Measurements from ENCODE around the gene GLTP. TPM values are rescaled to one million over a fixed set of nuclear protein-coding genes. Genes with fewer than 3 reads are reported as not detected.
"Not testable (repeated sequence)": the region's sequence is repeated elsewhere in the genome, so short reads cannot be mapped to it uniquely, and the experiment has no call there.

GLTP gene
- total and polyA plus RNA-seq, 2 experiments from 2014 or later: 28.4 to 33.4 TPM

GRCh38 chr12:109868182-109869051, 11.9 kb downstream of the GLTP start:
- no peaks in the 10 kb centered on the region for H3K9me3 ChIP-seq (ENCODE audit: low read depth)
- H2AFZ ChIP-seq: no peak overlapping the region
- H3K36me3 ChIP-seq (replicated peaks; ENCODE audit: insufficient read depth, low read depth): no peaks in the 10 kb centered on the region
- peaks cover 29% of the 10 kb centered on the region for H3K4me1 ChIP-seq (ENCODE audit: insufficient read depth)
- TF ChIP-seq EZH2phosphoT487 (IDR thresholded peaks at IDR 0.05; ENCODE audit: low read depth, severe bottlenecking, unreplicated experiment) (no peak), EZH2 (IDR thresholded peaks at IDR 0.05; ENCODE audit: borderline replicate concordance) (no peak), CTCF (IDR thresholded peaks at IDR 0.05; ENCODE audit: poor library complexity) (no peak)
- H3K9me2 ChIP-seq (replicated peaks; ENCODE audit: insufficient read depth): no peaks in the 10 kb centered on the region
- peaks cover 33% of the 10 kb centered on the region for H3K79me2 ChIP-seq
- 78% methylated on average over 9 of the region's 9 CpGs for WGBS (ENCODE audit: low lambda C conversion rate, missing lambda C conversion rate)
- H3K27ac ChIP-seq: no peak overlapping the region
- no peak overlapping the region for H3K4me3 ChIP-seq
- no peak for DNase-seq (ENCODE audit: low spot score)
- H3K4me2 ChIP-seq: no peak overlapping the region
- no peaks in the 10 kb centered on the region for H3K27me3 ChIP-seq
- H4K20me1 ChIP-seq (ENCODE audit: insufficient read depth, poor library complexity, severe bottlenecking): no peaks in the 10 kb centered on the region

- H3K4me3 ChIP-seq: no peak overlapping the region
- H3K4me2 ChIP-seq: peak overlapping the region; percentile 31
- no peak for TF ChIP-seq EZH2phosphoT487 (IDR thresholded peaks at IDR 0.05; ENCODE audit: low read depth, severe bottlenecking, unreplicated experiment)
- no peak for TF ChIP-seq EZH2 (IDR thresholded peaks at IDR 0.05; ENCODE audit: borderline replicate concordance)
- no peak for TF ChIP-seq CTCF (IDR thresholded peaks at IDR 0.05; ENCODE audit: poor library complexity)
- WGBS (ENCODE audit: low lambda C conversion rate, missing lambda C conversion rate): 51% methylated on average over 3 of the region's 3 CpGs
- peaks cover 27% of the 10 kb centered on the region for H3K4me1 ChIP-seq (ENCODE audit: insufficient read depth)
- peak overlapping the region; percentile 51 for H3K27ac ChIP-seq
- no peaks in the 10 kb centered on the region for H3K27me3 ChIP-seq
- no peaks in the 10 kb centered on the region for H4K20me1 ChIP-seq (ENCODE audit: insufficient read depth, poor library complexity, severe bottlenecking)
- no peaks in the 10 kb centered on the region for H3K36me3 ChIP-seq (replicated peaks; ENCODE audit: insufficient read depth, low read depth)
- H3K9me2 ChIP-seq (replicated peaks; ENCODE audit: insufficient read depth): no peaks in the 10 kb centered on the region
- no peak for DNase-seq (ENCODE audit: low spot score)
- H3K9me3 ChIP-seq (ENCODE audit: low read depth): no peaks in the 10 kb centered on the region
- no peak overlapping the region for H2AFZ ChIP-seq
- H3K79me2 ChIP-seq: peaks cover 22% of the 10 kb centered on the region
These were observed 15.4 kb downstream of the GLTP start for GRCh38 chr12:109864916-109865315.

GRCh38 chr12:109863847-109864712, 16.3 kb downstream of the GLTP start:
- Histone ChIP-seq H3K4me3 (no peak overlapping the region), H3K9me3 (ENCODE audit: low read depth) (no peaks in the 10 kb centered on the region), H3K79me2 (peaks cover 22% of the 10 kb centered on the region), H4K20me1 (ENCODE audit: insufficient read depth, poor library complexity, severe bottlenecking) (no peaks in the 10 kb centered on the region), H3K27ac (peak overlapping the region; percentile 51), H3K27me3 (no peaks in the 10 kb centered on the region), H2AFZ (no peak overlapping the region), H3K4me2 (peak overlapping the region; percentile 31), H3K4me1 (ENCODE audit: insufficient read depth) (peaks cover 27% of the 10 kb centered on the region), H3K9me2 (replicated peaks; ENCODE audit: insufficient read depth) (no peaks in the 10 kb centered on the region), H3K36me3 (replicated peaks; ENCODE audit: insufficient read depth, low read depth) (no peaks in the 10 kb centered on the region)
- peak; percentile 40 for DNase-seq (ENCODE audit: low spot score)
- TF ChIP-seq EZH2 (IDR thresholded peaks at IDR 0.05; ENCODE audit: borderline replicate concordance) (no peak), CTCF (IDR thresholded peaks at IDR 0.05; ENCODE audit: poor library complexity) (no peak), EZH2phosphoT487 (IDR thresholded peaks at IDR 0.05; ENCODE audit: low read depth, severe bottlenecking, unreplicated experiment) (no peak)
- WGBS (ENCODE audit: low lambda C conversion rate, missing lambda C conversion rate): 75% methylated on average over 9 of the region's 9 CpGs

GRCh38 chr12:109862491-109862890, 17.9 kb downstream of the GLTP start:
- H3K4me3 ChIP-seq; H3K27ac ChIP-seq; DNase-seq (ENCODE audit: low spot score); H3K9me3 ChIP-seq (ENCODE audit: low read depth); H3K4me2 ChIP-seq; H3K9me2 ChIP-seq (replicated peaks; ENCODE audit: insufficient read depth); H2AFZ ChIP-seq; H3K36me3 ChIP-seq (replicated peaks; ENCODE audit: insufficient read depth, low read depth); H4K20me1 ChIP-seq (ENCODE audit: insufficient read depth, poor library complexity, severe bottlenecking); H3K27me3 ChIP-seq: not testable (repeated sequence)
- peaks cover 14% of the 10 kb centered on the region for H3K79me2 ChIP-seq
- H3K4me1 ChIP-seq (ENCODE audit: insufficient read depth): peaks cover 27% of the 10 kb centered on the region
- 93% methylated on average over 9 of the region's 9 CpGs for WGBS (ENCODE audit: low lambda C conversion rate, missing lambda C conversion rate)
